Endothelial cell (in vitro differentiated cells): Measurements from ENCODE around the gene IL17A. TPM values are rescaled to one million over a fixed set of nuclear protein-coding genes. Genes with fewer than 3 reads are reported as not detected.

ENCODE experiments used
- DNase-seq: peaks from one replicate; pipeline ENCODE4 v3.0.0; 2021; ENCODE audit warnings: low spot score
- H3K27ac Mint-ChIP-seq: one replicate; pipeline ENCODE4 v1.8.0; 2021; ENCODE audit warnings: mixed read lengths, inconsistent platforms; ENCODE audit not compliant: unreplicated experiment
- H3K27me3 Mint-ChIP-seq: one replicate; pipeline ENCODE4 v1.8.0; 2021; ENCODE audit warnings: mild to moderate bottlenecking, moderate library complexity, mixed read lengths, inconsistent platforms; ENCODE audit not compliant: unreplicated experiment
- H3K36me3 Mint-ChIP-seq: one replicate; pipeline ENCODE4 v1.8.0; 2021; ENCODE audit warnings: mild to moderate bottlenecking, low read depth, mixed read lengths, inconsistent platforms; ENCODE audit not compliant: unreplicated experiment
- H3K4me1 Mint-ChIP-seq: one replicate; pipeline ENCODE4 v1.8.0; 2021; ENCODE audit warnings: mild to moderate bottlenecking, mixed read lengths, inconsistent platforms; ENCODE audit not compliant: unreplicated experiment
- H3K4me3 Mint-ChIP-seq: one replicate; pipeline ENCODE4 v1.8.0; 2021; ENCODE audit warnings: mild to moderate bottlenecking, mixed read lengths, inconsistent platforms; ENCODE audit not compliant: unreplicated experiment
- H3K9me3 Mint-ChIP-seq: one replicate; pipeline ENCODE4 v1.8.0; 2021; ENCODE audit warnings: mixed read lengths, inconsistent platforms; ENCODE audit not compliant: unreplicated experiment
- CTCF ChIP-seq: fragments of 200-600 bp; sonication (generic); IDR thresholded peaks from one replicate; pipeline ENCODE4 v1.5.0; 2021; ENCODE audit warnings: antibody characterized with exemption; ENCODE audit not compliant: unreplicated experiment
- total RNA-seq: library from RNA; stranded (reverse); fragmentation: NEBNext Ultra II Directional; extraction: Animal tissue kit (Norgen Biotek cat#: 25700); gene quantifications from one replicate; pipeline ENCODE4 v1.2.1, GENCODE V29; 2021; ENCODE audit not compliant: unreplicated experiment

Gene IL17A
- total RNA-seq, 1 donor from 2014 or later = not detected

- Mint-ChIP-seq H3K27me3 (peaks cover 3% of the 10 kb centered on the region), H3K36me3 (no peaks in the 10 kb centered on the region), H3K9me3 (no peaks in the 10 kb centered on the region), H3K27ac (no peak overlapping the region), H3K4me1 (peaks cover 4% of the 10 kb centered on the region), H3K4me3 (no peak overlapping the region)
- DNase-seq = no peak
- no peak for TF ChIP-seq CTCF
Observed at GRCh38 chr6:52149949-52150348, 36.2 kb upstream of the IL17A start.

GRCh38 chr6:52152070-52152423, 34.1 kb upstream of the IL17A start:
- H3K27me3 Mint-ChIP-seq = peaks cover 2% of the 10 kb centered on the region
- no peak for TF ChIP-seq CTCF
- H3K27ac Mint-ChIP-seq = no peak overlapping the region
- H3K4me3 Mint-ChIP-seq = no peak overlapping the region
- H3K4me1 Mint-ChIP-seq = peaks cover 23% of the 10 kb centered on the region
- DNase-seq = no peak
- no peaks in the 10 kb centered on the region for H3K9me3 Mint-ChIP-seq
- H3K36me3 Mint-ChIP-seq = no peaks in the 10 kb centered on the region

- no peak for TF ChIP-seq CTCF
- Mint-ChIP-seq H3K27me3 (peaks cover 2% of the 10 kb centered on the region), H3K4me1 (peaks cover 23% of the 10 kb centered on the region), H3K9me3 (no peaks in the 10 kb centered on the region), H3K36me3 (no peaks in the 10 kb centered on the region), H3K4me3 (no peak overlapping the region), H3K27ac (no peak overlapping the region)
- DNase-seq = no peak
Observed at GRCh38 chr6:52152711-52153160, 33.4 kb upstream of the IL17A start.

- Mint-ChIP-seq H3K27me3 (peaks cover 2% of the 10 kb centered on the region), H3K36me3 (no peaks in the 10 kb centered on the region), H3K27ac (no peak overlapping the region), H3K4me1 (peaks cover 23% of the 10 kb centered on the region), H3K4me3 (no peak overlapping the region), H3K9me3 (no peaks in the 10 kb centered on the region)
- no peak for TF ChIP-seq CTCF
- DNase-seq = no peak
Observed at GRCh38 chr6:52154381-52154780, 31.8 kb upstream of the IL17A start.

GRCh38 chr6:52155791-52156576, 30.2 kb upstream of the IL17A start:
- Mint-ChIP-seq H3K4me1 (peaks cover 23% of the 10 kb centered on the region), H3K4me3 (no peak overlapping the region)
- peak; percentile 25 for DNase-seq

More at GRCh38 chr6:52155791-52156576, 30.2 kb upstream of the IL17A start:
- Mint-ChIP-seq H3K27me3 (peaks cover 2% of the 10 kb centered on the region), H3K9me3 (no peaks in the 10 kb centered on the region), H3K27ac (peak overlapping the region; percentile 59), H3K36me3 (no peaks in the 10 kb centered on the region)
- no peak for TF ChIP-seq CTCF
